GM19238 (cell line): ENCODE data around the gene CFAP100.

Source experiments
- DNase-seq: peaks from one replicate; pipeline ENCODE4 v3.0.0; 2011; ENCODE audit warnings: low spot score; ENCODE audit not compliant: insufficient read length

The CFAP100 gene

DNA sequence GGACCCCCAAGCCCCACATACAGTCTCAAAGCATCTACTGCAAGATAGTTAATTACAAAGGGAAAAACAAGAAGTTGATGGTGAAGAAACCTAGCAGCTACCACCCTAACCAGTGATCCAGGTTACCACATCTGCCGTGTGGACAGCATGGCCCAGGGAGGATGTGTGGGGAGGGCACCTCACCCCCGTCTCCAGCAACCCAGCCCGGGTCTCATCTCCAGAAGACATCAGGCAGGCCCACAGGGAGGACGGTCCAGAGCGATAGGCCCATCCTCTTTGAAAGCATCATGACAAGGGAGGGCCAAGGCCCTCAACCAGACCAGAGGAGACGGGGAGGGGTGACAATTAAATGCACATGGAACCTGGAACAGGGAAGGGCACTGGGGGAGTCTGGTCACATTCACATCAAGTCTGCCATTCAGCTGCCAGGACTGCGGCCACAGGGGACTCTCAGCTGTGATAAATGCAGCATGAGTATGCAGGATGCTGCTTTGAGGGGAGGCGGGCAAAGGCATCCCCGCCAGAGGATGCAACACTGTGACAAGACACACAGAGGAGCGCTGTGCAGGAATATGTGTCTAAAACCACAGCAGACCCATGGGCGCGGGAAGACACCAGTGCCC, 62.2 kb downstream of the CFAP100 start:
- DNase-seq: no peak

DNA sequence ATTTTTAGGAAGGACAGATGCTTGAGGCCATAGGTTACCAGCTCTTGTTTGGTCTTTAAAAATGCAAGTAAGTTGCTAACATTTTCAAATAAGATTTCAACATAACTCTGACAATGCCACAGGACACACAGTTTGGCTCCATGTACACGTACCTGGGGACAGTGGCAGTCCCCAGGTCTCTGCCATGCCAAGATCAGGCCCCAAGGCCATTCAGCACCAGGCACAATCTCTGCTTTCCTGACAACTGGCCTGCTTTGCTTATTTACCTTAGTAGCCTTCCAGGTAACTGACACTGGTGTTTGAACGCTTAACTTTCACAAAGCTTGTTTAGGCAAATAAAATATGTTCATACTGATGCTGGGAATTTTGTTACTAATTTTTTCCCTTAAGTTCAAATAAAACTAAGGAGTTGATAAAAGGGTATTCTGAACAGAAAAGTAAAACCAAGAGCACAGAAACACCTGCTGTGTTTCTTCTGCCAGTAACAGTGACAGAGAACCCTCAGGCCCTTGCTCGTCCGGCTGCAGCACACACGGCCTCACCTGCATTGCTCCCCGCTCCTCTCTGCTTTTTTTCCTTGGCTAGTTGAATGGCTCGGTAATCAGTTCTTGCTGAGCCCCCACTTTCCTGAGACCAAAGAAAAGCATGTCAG, 64.5 kb downstream of the CFAP100 start:
- no peak for DNase-seq

DNA sequence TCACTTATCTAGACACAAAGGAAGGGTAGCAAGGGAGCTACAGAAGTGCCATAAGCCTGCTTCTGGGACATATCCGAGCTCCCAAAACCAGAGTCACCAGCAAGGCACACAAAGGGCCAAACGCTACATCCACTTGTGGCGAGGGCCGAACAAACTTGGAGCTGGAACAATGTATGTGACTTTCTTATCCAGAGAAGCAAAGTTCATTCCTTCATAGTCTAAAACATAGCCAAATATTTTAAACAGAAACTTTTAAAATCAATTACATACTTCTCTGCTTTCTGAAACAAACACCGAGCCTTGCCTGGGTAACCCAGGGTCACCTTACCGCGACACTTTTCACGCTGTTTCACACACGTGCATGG, 65.0 kb downstream of the CFAP100 start:
- no peak for DNase-seq

DNA sequence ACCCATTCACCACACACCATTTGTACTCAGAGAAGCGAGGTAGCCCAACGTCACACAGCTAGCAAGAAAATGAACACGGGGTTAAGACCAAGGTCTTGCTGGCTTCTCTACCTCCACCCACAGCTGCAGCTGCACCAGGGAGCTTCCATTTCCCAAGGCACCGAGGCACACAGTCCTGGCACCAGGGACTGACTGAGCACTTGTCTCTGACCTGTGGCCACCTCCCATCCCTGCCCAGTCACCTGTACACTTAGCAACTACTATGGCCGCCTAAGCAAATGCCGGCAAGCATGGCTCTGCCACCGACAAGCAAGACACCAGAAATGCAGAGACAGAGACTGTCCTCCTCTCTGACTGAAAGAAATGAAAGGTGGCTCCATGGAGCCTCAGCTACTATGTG, 65.7 kb downstream of the CFAP100 start:
- no peak for DNase-seq

DNA sequence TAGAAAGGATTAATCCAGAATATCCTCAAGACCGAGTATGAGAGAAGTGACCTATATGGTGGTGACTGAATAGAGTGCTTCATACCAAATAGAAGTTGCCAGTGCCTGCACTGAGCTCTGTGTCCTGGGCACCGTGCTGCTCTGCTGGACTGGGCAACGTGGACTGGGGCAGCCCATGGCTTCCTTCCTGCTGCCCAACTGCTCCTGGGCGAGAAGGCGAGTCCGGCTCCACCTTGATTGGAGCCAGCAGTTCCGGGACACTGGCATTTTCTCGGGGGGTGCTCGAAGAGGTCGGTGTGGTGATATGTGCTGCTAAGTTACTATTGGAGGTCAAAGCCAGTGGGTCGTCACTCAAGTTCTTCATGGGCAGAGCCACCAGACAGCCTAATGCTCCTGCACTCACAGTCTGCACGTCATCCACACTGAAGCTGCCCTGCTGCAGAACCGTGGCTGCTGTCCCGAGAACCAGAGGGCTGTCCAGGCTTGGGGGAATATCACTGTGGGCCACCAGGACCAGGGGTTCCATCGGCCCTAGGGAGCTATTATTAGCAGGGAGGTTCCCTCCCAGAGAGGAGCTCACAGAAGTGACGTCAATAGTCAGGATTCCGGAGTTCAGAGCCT, 66.9 kb downstream of the CFAP100 start:
- DNase-seq: no peak

DNA sequence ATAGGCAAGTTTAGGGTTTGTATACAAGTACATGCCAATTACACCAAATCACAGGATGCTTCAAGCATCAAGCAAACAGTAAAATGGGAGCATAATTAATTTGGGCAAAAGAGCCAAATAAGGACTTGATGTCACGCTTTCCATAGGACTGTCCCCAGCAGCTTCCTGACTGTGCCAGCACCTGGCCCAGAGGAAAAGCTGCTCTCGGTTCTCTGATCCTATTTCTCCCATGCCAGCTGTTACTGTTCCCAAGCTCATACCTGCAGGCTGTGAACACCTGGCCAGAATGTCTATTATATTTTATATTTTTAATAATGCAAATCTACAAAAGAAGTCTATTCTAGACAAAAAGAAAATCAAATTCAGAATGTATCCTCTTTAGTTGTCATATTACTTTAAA, 68.8 kb downstream of the CFAP100 start:
- DNase-seq: no peak

DNA sequence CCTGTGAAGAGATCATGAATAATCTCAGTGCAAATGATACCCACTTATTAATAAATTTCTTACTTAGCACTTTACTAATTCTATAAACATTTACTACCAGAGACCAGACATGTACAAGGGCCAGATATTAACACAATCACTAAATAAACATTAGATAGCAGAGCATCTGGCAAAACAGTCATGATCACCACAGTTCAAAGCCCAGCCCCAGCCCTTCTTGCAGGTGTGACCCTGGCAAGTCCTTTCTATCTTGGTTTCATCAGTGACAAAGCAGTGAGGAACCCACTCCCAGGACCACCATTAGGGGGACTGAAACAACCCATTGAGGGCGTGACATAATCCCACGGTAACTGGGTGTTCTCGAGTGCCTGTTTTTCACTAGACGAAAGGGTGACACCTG, 69.4 kb downstream of the CFAP100 start:
- DNase-seq: no peak

DNA sequence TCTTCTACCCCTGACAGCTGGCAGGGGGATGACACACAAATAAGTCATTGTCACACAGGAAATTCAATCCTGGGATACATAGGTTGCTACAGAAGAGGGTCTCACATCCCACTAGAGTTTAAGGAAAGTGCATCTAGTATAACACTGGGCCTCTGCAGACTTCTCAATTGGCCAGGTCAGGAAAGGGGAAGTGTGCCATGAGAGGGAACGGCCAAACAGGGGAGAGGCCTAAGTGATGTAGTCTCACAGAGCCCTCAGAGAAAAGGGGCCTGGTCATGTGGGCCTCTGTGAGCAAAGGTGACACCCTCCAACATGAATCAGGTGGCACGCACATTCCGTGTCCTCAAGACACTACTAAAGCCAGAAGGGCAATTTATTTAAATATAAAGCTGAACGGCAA, 69.8 kb downstream of the CFAP100 start:
- no peak for DNase-seq

DNA sequence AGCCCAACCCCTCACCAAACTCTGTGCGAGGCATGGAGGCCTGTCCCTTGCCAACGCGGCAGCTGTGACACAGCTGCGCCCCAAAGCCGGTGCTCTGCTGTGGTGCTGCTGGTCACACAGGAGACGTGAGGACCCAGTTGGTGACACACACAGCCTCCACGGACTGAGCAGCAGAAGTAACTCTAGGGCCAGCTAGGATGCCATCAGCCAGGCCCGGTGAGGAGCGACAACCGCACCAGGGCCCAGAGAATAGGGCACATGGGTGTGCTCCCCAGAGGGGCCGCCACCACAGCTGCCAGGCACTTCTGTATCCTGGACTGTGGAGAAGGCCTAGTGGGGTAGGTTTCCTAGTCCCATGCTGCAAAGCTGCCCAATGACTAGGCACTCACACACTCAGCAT, 70.3 kb downstream of the CFAP100 start:
- DNase-seq: no peak

DNA sequence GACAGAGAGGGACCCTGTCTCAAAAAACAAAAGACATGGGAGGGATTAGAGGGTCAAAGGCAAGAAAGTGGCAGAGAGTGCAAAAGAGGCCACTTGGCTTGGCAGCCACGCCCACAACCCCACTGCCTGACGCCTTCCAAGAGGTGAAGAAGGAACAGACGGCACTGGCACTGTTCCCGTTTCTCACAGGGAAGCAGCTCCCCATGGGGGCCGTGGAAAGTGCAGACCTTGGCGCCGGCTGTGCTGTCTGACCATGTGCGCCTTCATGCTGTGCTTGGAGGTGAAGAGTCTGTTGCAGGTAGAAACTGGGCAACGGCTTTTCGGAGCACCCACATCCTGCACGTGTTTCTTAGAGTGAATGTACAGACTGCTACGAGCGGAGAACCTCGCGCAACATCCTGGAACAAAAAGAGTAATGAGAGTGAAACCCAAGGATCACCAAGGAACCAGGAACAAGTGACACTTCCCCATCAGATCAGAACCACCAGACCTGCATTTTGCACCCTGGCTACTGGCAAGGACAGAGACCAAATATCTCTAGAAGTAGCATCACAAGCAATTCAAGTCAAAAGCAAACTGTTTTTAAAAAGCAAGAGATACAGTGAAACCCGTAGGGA, 71.3 kb downstream of the CFAP100 start:
- no peak for DNase-seq

DNA sequence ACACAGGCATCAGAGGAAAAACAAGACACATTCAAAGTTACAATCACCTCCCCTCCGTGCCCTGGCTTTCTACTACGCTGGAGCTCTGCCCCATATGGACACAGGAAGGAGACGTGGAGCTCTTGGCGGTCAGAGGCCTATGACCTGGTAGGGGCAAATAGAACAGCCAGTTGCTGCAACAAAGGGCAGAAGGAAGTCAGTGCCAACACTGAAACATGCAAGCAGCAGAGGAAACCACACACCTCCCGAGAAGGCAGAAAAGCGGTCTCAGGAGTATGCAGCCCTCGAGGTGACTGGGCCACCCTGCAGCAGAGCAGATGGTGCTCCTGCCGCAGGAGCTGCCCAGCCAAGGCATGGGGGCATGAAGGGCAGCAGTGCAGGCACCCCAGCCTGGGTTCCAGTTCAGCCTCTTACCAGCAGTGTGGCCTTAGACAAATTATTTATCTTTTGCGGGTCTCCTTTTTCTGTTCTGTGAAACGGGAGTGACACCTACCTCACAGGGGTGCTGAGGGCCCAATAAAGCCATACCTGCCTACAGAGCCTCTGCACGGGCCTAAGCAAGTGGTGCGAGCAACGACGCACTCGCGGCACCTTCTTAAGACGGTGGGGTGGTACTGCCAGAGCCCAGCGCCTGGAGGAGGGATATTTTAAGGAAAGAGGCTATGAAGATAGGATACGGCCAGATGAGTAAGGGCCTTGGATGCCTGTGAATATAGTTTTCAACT, 72.3 kb downstream of the CFAP100 start:
- DNase-seq: no peak

DNA sequence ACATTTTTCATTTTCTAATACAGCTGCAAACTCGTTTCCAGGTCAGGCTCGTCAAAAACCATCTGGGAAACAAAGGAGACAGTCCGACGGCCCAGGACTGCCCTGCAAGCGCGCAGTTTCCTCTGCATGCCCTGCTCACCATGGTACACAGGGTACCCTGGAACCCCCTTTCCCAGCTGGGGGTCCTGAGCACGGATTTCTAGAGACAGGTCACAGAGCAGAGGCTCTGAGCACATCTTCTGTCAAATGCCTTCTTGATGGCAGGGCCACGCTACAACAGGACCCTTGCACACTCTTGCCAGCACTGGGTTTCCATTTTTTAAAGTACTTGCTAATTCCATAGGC, 72.9 kb downstream of the CFAP100 start:
- no peak for DNase-seq

DNA sequence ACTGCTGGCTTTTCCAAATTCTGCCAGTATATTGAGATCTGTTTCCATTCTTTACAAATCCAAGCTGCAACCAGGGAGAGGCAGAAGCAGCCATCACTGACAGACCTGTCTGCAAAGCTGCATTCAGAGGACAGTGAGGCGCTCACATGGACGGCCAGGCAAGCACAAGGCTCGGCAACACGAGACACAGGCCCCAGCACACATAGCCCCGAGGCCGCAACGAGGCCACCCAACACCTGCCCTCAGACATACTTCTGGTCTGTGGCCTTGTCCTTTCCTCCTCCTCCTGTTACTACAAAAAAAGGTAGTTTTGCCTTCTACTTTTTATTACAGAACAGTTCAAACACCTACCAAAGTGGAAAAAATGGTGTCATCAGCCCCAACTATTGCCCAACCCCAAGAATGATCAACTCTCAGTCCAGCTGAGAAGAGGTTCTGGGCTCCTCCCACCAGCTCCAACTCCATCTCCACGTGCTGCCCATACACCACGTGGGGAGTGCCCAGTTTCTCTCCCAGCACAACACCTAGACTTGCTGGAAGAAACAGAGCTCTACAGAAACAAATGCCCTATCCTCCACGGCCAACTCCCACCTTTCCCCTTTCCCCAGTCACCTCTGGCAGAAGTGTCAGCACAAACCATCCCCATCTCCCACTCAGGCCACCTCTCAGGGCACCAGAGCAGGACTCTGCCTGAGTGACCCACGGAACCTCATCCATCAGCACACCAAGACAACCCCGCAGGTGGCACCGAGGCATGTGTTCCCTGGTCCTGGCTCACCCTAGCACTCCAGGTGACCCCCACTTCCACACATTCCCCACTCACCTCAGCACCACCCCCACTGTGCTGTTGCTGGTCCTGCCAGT, 73.6 kb downstream of the CFAP100 start:
- DNase-seq: no peak

DNA sequence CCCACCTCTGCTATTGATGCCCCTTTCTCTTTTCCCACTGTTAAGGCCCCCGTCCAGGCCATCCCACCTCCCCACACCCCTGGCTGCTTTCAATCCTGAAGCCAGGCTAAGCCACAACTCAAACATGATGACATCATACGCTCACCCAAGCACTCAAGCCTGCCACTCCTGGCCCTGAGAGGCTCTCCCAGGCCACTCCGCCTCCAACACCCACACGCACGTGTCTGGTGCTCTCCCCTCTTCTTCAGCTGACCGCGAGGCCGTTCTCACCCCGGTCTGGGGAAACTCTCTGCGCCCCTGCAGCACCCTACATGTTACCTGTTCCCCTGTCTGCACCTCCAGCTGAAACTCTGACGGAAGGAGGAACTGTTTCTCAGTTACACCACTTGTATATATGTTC, 74.8 kb downstream of the CFAP100 start:
- no peak for DNase-seq

DNA sequence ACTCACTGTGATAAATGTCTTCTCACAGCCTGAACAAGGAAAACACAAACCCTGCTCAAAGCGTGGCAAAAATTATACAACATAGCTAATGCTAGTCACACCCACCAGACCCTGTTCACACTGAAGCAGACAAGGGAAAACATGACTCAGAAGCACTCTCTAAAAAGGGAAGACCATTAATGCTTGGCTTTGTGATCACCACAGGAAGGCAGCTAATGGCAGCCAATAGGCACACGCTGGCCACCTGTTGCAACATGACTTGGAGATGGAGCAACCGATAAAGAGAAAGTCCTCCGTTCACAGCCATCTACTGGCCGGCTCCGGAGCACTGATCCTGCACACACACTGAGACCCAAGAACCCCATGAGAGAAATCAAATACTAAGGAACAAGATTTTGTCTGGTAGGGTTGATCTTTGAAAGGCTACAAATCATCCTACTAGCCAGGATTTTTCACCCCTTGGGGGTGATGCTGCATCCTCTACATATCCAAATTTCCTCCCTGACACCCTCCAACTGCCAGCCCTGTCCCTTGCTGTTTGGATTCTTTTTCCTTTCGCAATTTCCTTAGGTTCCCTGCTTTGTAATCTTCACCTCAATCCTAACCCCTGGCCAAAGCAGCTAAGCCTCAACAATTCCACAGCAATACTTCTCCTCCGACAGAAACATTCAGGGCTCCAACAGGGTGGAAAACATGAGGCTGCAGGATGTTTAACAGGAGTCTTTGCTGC, 77.7 kb downstream of the CFAP100 start:
- no peak for DNase-seq

DNA sequence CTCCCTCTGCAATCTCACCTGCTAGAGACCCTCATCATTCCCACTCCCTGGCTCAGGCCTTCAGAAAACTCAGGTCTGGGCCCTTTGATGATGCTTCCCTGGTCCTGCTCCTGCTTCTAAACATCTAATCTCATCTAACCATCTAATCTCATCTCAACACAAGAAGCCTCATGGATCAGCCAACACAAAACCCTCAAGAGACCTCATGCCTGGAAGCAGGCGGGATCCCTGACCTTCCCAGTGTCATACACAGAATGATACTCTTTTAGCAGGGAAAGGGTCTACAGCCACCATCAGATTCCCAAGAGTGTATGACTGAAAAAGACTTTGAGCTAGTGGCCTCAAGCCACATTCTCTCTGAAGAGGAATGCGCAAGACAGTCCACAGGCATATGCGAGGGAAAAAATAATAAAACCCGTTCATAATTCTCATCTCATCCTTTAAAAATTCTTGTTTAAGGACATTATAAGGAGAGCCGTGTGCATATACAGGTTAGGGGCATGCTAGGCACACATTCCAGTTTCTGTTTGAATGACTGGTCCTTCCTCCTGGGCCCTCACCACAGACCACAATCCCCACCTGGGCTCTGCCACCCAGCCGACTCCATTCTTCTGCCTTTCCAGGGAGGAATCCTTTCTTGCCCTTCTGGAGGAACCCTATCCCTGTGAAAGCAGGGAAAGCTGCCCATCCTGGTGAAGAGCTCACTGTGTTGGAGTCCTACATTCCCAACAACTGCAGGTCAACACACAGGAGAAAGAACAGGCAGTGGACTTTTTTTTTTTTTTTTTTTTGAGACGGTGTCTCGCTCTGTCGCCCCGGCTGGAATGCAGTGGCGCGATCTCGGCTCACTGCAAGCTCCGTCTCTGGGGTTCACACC, 78.8 kb downstream of the CFAP100 start:
- DNase-seq: no peak

DNA sequence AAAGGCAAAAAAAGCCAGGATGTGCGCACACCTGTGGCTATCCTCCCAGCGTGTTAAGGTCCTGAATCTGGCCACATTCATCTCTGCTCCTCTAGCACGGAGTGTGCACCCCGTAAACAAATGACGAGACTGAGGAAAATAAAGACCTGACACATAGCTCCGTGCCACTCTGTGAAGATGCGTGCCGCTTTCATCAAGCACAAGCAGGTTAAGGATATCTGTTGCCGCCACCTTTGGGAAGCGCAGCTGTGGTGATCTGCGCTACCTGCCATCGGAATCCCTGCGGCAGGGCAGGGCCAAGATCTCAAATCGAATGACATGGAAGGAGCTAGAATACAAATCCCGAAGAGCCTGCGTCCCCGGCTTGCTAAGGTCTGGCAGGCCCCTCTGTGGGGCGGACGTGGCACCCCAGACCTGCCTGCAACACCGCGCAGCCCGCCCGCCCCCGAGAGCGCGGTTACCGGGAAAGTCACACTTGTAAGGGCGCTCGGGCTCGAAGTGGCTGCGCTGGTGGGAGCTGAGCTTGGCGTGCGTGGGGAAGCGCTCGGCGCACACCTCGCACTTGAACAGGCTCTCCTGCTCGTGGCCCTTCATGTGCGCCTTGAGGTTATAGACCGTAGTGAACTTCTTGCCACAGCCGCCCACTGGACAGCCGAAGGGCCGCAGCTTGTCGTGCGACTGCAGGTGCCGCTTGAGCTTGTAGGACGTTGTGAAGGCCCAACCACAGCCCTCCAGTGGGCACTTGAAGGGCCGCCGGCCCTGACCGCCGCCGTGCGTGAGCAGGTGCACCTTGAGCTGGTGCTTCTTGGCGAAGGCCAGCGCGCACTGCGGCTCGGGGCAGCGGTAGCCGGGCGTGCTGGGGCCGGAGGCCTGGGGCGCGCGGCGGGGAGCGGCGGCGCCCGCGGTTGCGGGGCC, 80.0 kb downstream of the CFAP100 start:
- DNase-seq: peak; percentile 47

DNA sequence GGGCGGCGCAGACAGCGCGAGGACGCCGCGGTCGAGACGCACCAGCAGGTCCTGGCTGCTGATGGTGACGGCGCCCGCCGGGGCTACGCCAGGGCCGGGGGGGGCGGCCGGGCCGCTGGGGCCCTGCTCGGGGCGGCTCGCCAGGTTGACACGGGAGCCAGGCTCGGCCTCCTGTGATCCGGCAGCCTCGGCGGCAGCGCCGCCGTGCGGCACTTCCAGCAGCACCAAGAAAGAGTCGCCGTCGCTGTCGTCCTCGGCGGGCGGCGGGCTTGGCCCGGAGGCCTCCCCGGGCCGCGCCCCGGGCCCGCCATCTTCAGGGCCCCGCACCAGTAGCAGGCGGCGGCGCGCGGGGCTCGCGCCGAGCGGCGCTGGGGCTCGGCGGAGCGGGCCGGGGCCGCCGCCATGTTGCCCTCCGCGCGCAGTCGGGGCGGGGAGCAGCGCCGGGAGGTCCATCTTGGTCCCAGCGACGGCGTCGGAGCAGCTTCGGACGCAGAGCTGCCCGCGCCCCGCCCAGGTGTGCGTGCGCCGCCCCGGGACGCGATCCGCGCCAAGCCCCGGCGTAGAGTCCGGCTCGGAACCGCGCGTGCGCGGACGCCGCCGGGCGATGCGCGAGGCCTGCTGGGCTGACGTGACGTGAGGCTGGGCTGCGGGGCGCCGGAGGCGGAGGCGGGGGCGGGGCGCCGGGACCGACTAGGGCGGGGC, 80.9 kb downstream of the CFAP100 start, which contains the start of gene ZXDC:
TSS of gene ZXDC (minus strand) at position 479 of the 702 bp plus-strand sequence. CDS start at position 453, 26 bp downstream.
- peak; percentile 100 for DNase-seq
